ES-I3 (cell line): ENCODE results near the gene KCNC1.

Experiments used
- H3K36me3 ChIP-seq: 2 replicates; pipeline ENCODE4 v1.6.1; 2013; ENCODE audit warnings: mild to moderate bottlenecking, low read length, control low read depth, moderate library complexity; ENCODE audit not compliant: insufficient read depth
- H3K4me1 ChIP-seq: 2 replicates; pipeline ENCODE4 v1.6.1; 2013; ENCODE audit warnings: mild to moderate bottlenecking, control low read depth, low read length; ENCODE audit not compliant: insufficient read depth
- H3K9ac ChIP-seq: 2 replicates; pipeline ENCODE4 v1.6.1; 2013; ENCODE audit warnings: low read depth, mild to moderate bottlenecking, low read length, moderate library complexity
- H3K9me3 ChIP-seq: 2 replicates; pipeline ENCODE4 v1.6.1; 2013; ENCODE audit warnings: mild to moderate bottlenecking, low read length, moderate library complexity; ENCODE audit not compliant: control insufficient read depth, insufficient read depth

KCNC1 gene

GRCh38 chr11:17748761-17749721, 14.5 kb downstream of the KCNC1 start:
- Histone ChIP-seq H3K9ac (no peak overlapping the region), H3K9me3 (no peaks in the 10 kb centered on the region), H3K4me1 (no peaks in the 10 kb centered on the region), H3K36me3 (no peaks in the 10 kb centered on the region)

- Histone ChIP-seq H3K9me3 (no peaks in the 10 kb centered on the region), H3K4me1 (no peaks in the 10 kb centered on the region), H3K9ac (no peak overlapping the region), H3K36me3 (no peaks in the 10 kb centered on the region)
Observed at GRCh38 chr11:17750013-17750800, 15.6 kb downstream of the KCNC1 start.

GRCh38 chr11:17750801-17751165, 16.2 kb downstream of the KCNC1 start:
- Histone ChIP-seq H3K9ac (no peak overlapping the region), H3K4me1 (no peaks in the 10 kb centered on the region), H3K36me3 (no peaks in the 10 kb centered on the region), H3K9me3 (no peaks in the 10 kb centered on the region)

GRCh38 chr11:17751558-17751957, 17.0 kb downstream of the KCNC1 start:
- H3K9me3 ChIP-seq, result no peaks in the 10 kb centered on the region
- no peaks in the 10 kb centered on the region for H3K36me3 ChIP-seq
- no peaks in the 10 kb centered on the region for H3K4me1 ChIP-seq
- no peak overlapping the region for H3K9ac ChIP-seq

GRCh38 chr11:17752144-17752543, 17.6 kb downstream of the KCNC1 start:
- no peaks in the 10 kb centered on the region for H3K4me1 ChIP-seq
- no peaks in the 10 kb centered on the region for H3K36me3 ChIP-seq
- H3K9ac ChIP-seq, result no peak overlapping the region
- no peaks in the 10 kb centered on the region for H3K9me3 ChIP-seq

- Histone ChIP-seq H3K9me3 (no peaks in the 10 kb centered on the region), H3K36me3 (no peaks in the 10 kb centered on the region), H3K9ac (no peak overlapping the region), H3K4me1 (no peaks in the 10 kb centered on the region)
Observed at GRCh38 chr11:17753153-17753552, 18.6 kb downstream of the KCNC1 start.

- Histone ChIP-seq H3K4me1 (no peaks in the 10 kb centered on the region), H3K9me3 (no peaks in the 10 kb centered on the region), H3K9ac (no peak overlapping the region), H3K36me3 (no peaks in the 10 kb centered on the region)
Observed at GRCh38 chr11:17753641-17754040, 19.1 kb downstream of the KCNC1 start.

GRCh38 chr11:17755891-17756290, 21.3 kb downstream of the KCNC1 start:
- no peaks in the 10 kb centered on the region for H3K4me1 ChIP-seq
- H3K9ac ChIP-seq, result no peak overlapping the region
- no peaks in the 10 kb centered on the region for H3K36me3 ChIP-seq
- no peaks in the 10 kb centered on the region for H3K9me3 ChIP-seq

GRCh38 chr11:17760102-17761029, 25.8 kb downstream of the KCNC1 start:
- no peaks in the 10 kb centered on the region for H3K36me3 ChIP-seq
- H3K9me3 ChIP-seq, result no peaks in the 10 kb centered on the region
- H3K9ac ChIP-seq, result no peak overlapping the region
- no peaks in the 10 kb centered on the region for H3K4me1 ChIP-seq

GRCh38 chr11:17762309-17762974, 27.9 kb downstream of the KCNC1 start:
- H3K4me1 ChIP-seq, result no peaks in the 10 kb centered on the region
- H3K9ac ChIP-seq, result no peak overlapping the region
- H3K9me3 ChIP-seq, result no peaks in the 10 kb centered on the region
- no peaks in the 10 kb centered on the region for H3K36me3 ChIP-seq

GRCh38 chr11:17763244-17763643, 28.7 kb downstream of the KCNC1 start:
- Histone ChIP-seq H3K36me3 (no peaks in the 10 kb centered on the region), H3K9ac (no peak overlapping the region), H3K4me1 (no peaks in the 10 kb centered on the region), H3K9me3 (no peaks in the 10 kb centered on the region)

GRCh38 chr11:17763703-17764102, 29.1 kb downstream of the KCNC1 start:
- no peaks in the 10 kb centered on the region for H3K4me1 ChIP-seq
- H3K9me3 ChIP-seq, result no peaks in the 10 kb centered on the region
- no peak overlapping the region for H3K9ac ChIP-seq
- H3K36me3 ChIP-seq, result no peaks in the 10 kb centered on the region

- no peaks in the 10 kb centered on the region for H3K4me1 ChIP-seq
- H3K9me3 ChIP-seq, result no peaks in the 10 kb centered on the region
- no peaks in the 10 kb centered on the region for H3K36me3 ChIP-seq
- no peak overlapping the region for H3K9ac ChIP-seq
Observed at GRCh38 chr11:17764446-17765218, 30.1 kb downstream of the KCNC1 start.
